Liver (tissue), 9 donors: Measurements from ENCODE around the gene JCAD. TPM values are rescaled to one million over a fixed set of nuclear protein-coding genes. Genes with fewer than 3 reads are reported as not detected.

ENCODE experiments used
- DNase-seq: peaks from one replicate; pipeline ENCODE4 v3.0.0-alpha.2; 2017; ENCODE audit warnings: low spot score
- H3K27ac ChIP-seq, 2 donors: one replicate each; pipeline ENCODE4 v1.7.0; 2013; ENCODE audit warnings: inconsistent platforms in 2 of 2, low read length in 2 of 2, control low read depth in 1 of 2, low read depth in 1 of 2, mild to moderate bottlenecking in 1 of 2
- H3K27me3 ChIP-seq, 4 donors: one replicate each; pipeline versions ENCODE4 v1.6.1 to v1.7.0; 2013; ENCODE audit warnings: low read length in 3 of 4, inconsistent platforms in 1 of 4, mild to moderate bottlenecking in 1 of 4, moderate library complexity in 1 of 4; ENCODE audit not compliant: control insufficient read depth in 4 of 4, insufficient read depth in 4 of 4
- H3K36me3 ChIP-seq, 4 donors: one replicate each; pipeline versions ENCODE4 v1.6.1 to v1.7.0; 2013; ENCODE audit warnings: low read length in 3 of 4, mild to moderate bottlenecking in 3 of 4, low read depth in 1 of 4, moderate library complexity in 1 of 4; ENCODE audit not compliant: control insufficient read depth in 4 of 4, insufficient read depth in 3 of 4
- H3K4me1 ChIP-seq, 4 donors: one replicate each; pipeline versions ENCODE4 v1.6.1 to v1.7.0; 2013; ENCODE audit warnings: low read length in 3 of 4, mild to moderate bottlenecking in 3 of 4, moderate library complexity in 1 of 4; ENCODE audit not compliant: control insufficient read depth in 4 of 4, insufficient read depth in 4 of 4
- H3K4me3 ChIP-seq, 3 donors: one replicate each; pipeline versions ENCODE4 v1.6.1 to v1.7.0; 2013; ENCODE audit warnings: low read length in 3 of 3, control low read depth in 1 of 3, low read depth in 1 of 3, mild to moderate bottlenecking in 1 of 3
- H3K9ac ChIP-seq, 2 donors: one replicate each; pipeline ENCODE4 v1.7.0; 2013; ENCODE audit warnings: low read length in 2 of 2, mild to moderate bottlenecking in 2 of 2, moderate library complexity in 2 of 2, control low read depth in 1 of 2, low read depth in 1 of 2
- H3K9me3 ChIP-seq, 4 donors: one replicate each; pipeline versions ENCODE4 v1.6.1 to v1.7.0; 2013; ENCODE audit warnings: low read length in 3 of 4; ENCODE audit not compliant: control insufficient read depth in 4 of 4
- EGR1 ChIP-seq, 2 donors: IDR thresholded peaks; 2 replicates each; pipeline ENCODE4 v1.6.1; 2016 to 2018; ENCODE audit warnings: antibody characterized with exemption in 2 of 2, low read depth in 2 of 2
- FOXA1 ChIP-seq: IDR thresholded peaks from 2 replicates; pipeline ENCODE4 v1.6.1; 2016; ENCODE audit warnings: antibody characterized with exemption
- HNF4A ChIP-seq, 2 donors: conservative IDR thresholded peaks; 2 replicates each; pipeline ENCODE4 v1.6.1; 2016; ENCODE audit warnings: antibody characterized with exemption in 2 of 2, mild to moderate bottlenecking in 2 of 2
- HNF4G ChIP-seq: IDR thresholded peaks from 2 replicates; pipeline ENCODE4 v1.6.1; 2016; ENCODE audit warnings: antibody characterized with exemption
- RAD21 ChIP-seq, 2 donors: IDR thresholded peaks; 2 replicates each; pipeline ENCODE4 v1.6.1; 2016; ENCODE audit warnings: antibody characterized with exemption in 2 of 2, mild to moderate bottlenecking in 2 of 2
- RXRA ChIP-seq, 2 donors: IDR thresholded peaks; 2 replicates each; pipeline ENCODE4 v1.6.1; 2017 to 2018; ENCODE audit warnings: antibody characterized with exemption in 2 of 2, mild to moderate bottlenecking in 1 of 2
- SP1 ChIP-seq: IDR thresholded peaks from 2 replicates; pipeline ENCODE4 v1.6.1; 2018; ENCODE audit warnings: antibody characterized with exemption, mild to moderate bottlenecking
- TAF1 ChIP-seq: conservative IDR thresholded peaks from 2 replicates; pipeline ENCODE4 v1.6.1; 2016; ENCODE audit warnings: antibody characterized with exemption, mild to moderate bottlenecking
- YY1 ChIP-seq: IDR thresholded peaks from 2 replicates; pipeline ENCODE4 v1.6.1; 2016; ENCODE audit warnings: antibody characterized with exemption, mild to moderate bottlenecking
- WGBS: extraction: QIAGEN DNeasy Blood & Tissue Kit; methylation state at CpG from one replicate; pipeline ENCODE4 v1.1.7; 2013; 5-methylcytosine and 5-hydroxymethylcytosine counted together
- polyA plus RNA-seq, 2 donors: library from polyadenylated mRNA; stranded (reverse) in 1 of 2; unstranded in 1 of 2; fragments of 200-250 nt in 1 of 2; fragments of >200 nt in 1 of 2; fragmentation: Nextera tagmentation in 1 of 2; extraction: Ambion mirVana in 1 of 2; gene quantifications; one replicate each; pipeline versions ENCODE4 v1.2.1 to v1.2.3, GENCODE V29; 2013 to 2015
- total RNA-seq, 2 donors: library from RNA; depleted of rRNA; stranded (reverse); fragments of >200 nt; gene quantifications; one replicate each; pipeline ENCODE4 v1.2.3, GENCODE V29; 2014
- TF ChIP-seq, protein P1 (sequence below): IDR thresholded peaks from 2 replicates; pipeline ENCODE4 v1.6.1; 2016; ENCODE audit warnings: antibody characterized with exemption
- TF ChIP-seq, protein P2 (sequence below): fragments of 150-350 bp; IDR thresholded peaks from 2 replicates; pipeline ENCODE4 v1.5.1; 2017; ENCODE audit warnings: improper control_type of control experiment, low read depth, low read length; ENCODE audit not compliant: missing input control
- TF ChIP-seq, protein P3 (sequence below): IDR thresholded peaks from 2 replicates; pipeline ENCODE4 v1.6.1; 2016; ENCODE audit warnings: antibody characterized with exemption
- TF ChIP-seq, protein P4 (sequence below): IDR thresholded peaks from 2 replicates; pipeline ENCODE4 v1.6.1; 2016; ENCODE audit warnings: antibody characterized with exemption, mild to moderate bottlenecking
- TF ChIP-seq, protein P5 (sequence below): IDR thresholded peaks from 2 replicates; pipeline ENCODE4 v1.6.1; 2016; ENCODE audit warnings: antibody characterized with exemption
- donor health status: healthy.
- donor health status: healthy.
- donor health status: healthy.
- donor health status: healthy.
- donor health status: healthy.

The JCAD gene
- total and polyA plus RNA-seq, 4 donors, result 0.77 to 3.2 (median 1.1) TPM

DNA sequence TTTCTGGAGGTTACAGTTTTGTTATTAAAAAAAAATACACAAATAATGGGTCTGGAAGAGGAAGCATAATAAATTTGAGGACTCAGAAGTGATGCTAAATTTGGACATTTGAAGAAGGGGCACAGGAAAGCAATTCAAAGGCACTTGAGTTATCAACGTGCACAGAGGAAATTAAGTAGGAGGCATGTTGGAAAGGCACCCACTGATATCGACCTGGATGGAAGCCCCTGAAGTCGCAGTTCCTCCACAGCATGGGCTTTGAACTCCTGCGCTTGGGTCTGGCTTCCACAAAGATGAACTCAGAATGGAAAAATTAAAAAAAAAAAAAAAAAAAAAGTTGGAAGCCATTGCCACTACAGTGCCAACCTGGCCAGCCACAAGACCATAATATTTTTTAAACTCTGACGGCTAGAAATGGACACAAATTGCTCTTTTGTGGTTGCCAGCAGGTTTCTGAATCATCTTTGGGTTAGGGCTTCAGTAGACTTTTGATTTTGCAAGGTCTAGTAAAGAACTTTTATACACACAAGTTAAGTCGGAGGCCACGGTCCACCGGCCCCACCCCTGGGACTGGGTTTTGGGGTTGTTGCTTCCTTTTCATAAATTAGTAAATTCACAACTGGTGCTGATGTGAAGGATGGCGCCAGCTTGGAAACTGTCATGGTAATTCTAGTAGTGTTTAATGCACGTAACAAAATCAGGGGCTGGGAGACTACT lies 21.6 kb downstream of the JCAD start:
- Histone ChIP-seq H3K36me3 (no peaks in the 10 kb centered on the region), H3K4me1 (no peaks in the 10 kb centered on the region), H3K9ac (no peak overlapping the region), H3K27me3 (no peaks in the 10 kb centered on the region), H3K27ac (no peak overlapping the region), H3K9me3 (no peaks in the 10 kb centered on the region), H3K4me3 (no peak overlapping the region)
- TF ChIP-seq FOXA1 (no peak), HNF4G (no peak)
- TF ChIP-seq, protein P1, sequence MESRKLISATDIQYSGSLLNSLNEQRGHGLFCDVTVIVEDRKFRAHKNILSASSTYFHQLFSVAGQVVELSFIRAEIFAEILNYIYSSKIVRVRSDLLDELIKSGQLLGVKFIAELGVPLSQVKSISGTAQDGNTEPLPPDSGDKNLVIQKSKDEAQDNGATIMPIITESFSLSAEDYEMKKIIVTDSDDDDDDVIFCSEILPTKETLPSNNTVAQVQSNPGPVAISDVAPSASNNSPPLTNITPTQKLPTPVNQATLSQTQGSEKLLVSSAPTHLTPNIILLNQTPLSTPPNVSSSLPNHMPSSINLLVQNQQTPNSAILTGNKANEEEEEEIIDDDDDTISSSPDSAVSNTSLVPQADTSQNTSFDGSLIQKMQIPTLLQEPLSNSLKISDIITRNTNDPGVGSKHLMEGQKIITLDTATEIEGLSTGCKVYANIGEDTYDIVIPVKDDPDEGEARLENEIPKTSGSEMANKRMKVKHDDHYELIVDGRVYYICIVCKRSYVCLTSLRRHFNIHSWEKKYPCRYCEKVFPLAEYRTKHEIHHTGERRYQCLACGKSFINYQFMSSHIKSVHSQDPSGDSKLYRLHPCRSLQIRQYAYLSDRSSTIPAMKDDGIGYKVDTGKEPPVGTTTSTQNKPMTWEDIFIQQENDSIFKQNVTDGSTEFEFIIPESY, result no peak
- TF ChIP-seq, protein P2, sequence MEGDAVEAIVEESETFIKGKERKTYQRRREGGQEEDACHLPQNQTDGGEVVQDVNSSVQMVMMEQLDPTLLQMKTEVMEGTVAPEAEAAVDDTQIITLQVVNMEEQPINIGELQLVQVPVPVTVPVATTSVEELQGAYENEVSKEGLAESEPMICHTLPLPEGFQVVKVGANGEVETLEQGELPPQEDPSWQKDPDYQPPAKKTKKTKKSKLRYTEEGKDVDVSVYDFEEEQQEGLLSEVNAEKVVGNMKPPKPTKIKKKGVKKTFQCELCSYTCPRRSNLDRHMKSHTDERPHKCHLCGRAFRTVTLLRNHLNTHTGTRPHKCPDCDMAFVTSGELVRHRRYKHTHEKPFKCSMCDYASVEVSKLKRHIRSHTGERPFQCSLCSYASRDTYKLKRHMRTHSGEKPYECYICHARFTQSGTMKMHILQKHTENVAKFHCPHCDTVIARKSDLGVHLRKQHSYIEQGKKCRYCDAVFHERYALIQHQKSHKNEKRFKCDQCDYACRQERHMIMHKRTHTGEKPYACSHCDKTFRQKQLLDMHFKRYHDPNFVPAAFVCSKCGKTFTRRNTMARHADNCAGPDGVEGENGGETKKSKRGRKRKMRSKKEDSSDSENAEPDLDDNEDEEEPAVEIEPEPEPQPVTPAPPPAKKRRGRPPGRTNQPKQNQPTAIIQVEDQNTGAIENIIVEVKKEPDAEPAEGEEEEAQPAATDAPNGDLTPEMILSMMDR, result no peak
- WGBS, result 85% methylated on average over 10 of the region's 10 CpGs
- DNase-seq, result no peak

DNA sequence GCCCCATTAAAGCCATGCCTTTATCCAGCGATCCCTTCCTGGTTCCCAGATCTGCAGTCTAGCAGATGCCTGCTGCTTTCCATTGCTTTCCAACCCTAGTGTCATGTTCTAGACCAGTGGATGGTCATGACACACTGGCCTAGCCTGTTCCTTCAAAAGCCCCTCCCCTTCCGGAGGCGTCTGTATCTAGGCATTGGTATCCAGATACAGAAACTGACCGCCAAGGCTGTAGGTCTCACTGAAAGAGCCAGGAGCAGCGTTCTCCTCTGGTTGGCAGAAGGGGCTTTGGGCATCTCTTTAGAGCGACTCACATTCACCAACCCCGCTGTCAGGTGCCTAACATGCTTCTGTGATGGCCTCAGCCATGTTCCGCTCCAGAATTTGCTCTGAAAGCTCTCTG lies 22.6 kb downstream of the JCAD start:
- DNase-seq, result no peak
- H3K36me3 ChIP-seq, result no peaks in the 10 kb centered on the region
- no peak overlapping the region for H3K9ac ChIP-seq
- no peaks in the 10 kb centered on the region for H3K4me1 ChIP-seq
- 96% methylated on average over 8 of the region's 8 CpGs for WGBS
- TF ChIP-seq TAF1, result no peak
- TF ChIP-seq, protein P3, sequence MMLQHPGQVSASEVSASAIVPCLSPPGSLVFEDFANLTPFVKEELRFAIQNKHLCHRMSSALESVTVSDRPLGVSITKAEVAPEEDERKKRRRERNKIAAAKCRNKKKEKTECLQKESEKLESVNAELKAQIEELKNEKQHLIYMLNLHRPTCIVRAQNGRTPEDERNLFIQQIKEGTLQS, result no peak
- TF ChIP-seq, protein P4, sequence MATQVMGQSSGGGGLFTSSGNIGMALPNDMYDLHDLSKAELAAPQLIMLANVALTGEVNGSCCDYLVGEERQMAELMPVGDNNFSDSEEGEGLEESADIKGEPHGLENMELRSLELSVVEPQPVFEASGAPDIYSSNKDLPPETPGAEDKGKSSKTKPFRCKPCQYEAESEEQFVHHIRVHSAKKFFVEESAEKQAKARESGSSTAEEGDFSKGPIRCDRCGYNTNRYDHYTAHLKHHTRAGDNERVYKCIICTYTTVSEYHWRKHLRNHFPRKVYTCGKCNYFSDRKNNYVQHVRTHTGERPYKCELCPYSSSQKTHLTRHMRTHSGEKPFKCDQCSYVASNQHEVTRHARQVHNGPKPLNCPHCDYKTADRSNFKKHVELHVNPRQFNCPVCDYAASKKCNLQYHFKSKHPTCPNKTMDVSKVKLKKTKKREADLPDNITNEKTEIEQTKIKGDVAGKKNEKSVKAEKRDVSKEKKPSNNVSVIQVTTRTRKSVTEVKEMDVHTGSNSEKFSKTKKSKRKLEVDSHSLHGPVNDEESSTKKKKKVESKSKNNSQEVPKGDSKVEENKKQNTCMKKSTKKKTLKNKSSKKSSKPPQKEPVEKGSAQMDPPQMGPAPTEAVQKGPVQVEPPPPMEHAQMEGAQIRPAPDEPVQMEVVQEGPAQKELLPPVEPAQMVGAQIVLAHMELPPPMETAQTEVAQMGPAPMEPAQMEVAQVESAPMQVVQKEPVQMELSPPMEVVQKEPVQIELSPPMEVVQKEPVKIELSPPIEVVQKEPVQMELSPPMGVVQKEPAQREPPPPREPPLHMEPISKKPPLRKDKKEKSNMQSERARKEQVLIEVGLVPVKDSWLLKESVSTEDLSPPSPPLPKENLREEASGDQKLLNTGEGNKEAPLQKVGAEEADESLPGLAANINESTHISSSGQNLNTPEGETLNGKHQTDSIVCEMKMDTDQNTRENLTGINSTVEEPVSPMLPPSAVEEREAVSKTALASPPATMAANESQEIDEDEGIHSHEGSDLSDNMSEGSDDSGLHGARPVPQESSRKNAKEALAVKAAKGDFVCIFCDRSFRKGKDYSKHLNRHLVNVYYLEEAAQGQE, result no peak
- TF ChIP-seq EGR1 (IDR thresholded peaks at IDR 0.05; ENCODE audit: low read depth in 2 of 2), result no peak
- TF ChIP-seq, protein P1, result no peak
- no peak for TF ChIP-seq RXRA (IDR thresholded peaks at IDR 0.05)
- no peak for TF ChIP-seq YY1
- TF ChIP-seq HNF4A (conservative IDR thresholded peaks at IDR 0.05), result no peak
- TF ChIP-seq, protein P2, result no peak
- TF ChIP-seq HNF4G, result no peak
- TF ChIP-seq, protein P5, sequence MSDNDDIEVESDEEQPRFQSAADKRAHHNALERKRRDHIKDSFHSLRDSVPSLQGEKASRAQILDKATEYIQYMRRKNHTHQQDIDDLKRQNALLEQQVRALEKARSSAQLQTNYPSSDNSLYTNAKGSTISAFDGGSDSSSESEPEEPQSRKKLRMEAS, result no peak
- no peak for TF ChIP-seq SP1
- TF ChIP-seq RAD21 (IDR thresholded peaks at IDR 0.05), result no peak
- no peak overlapping the region for H3K27ac ChIP-seq
- H3K27me3 ChIP-seq, result no peaks in the 10 kb centered on the region
- H3K9me3 ChIP-seq, result no peaks in the 10 kb centered on the region
- H3K4me3 ChIP-seq, result no peak overlapping the region
